ENCODE data around the gene OR10H5.
"Not testable (repeated sequence)": the region's sequence is repeated elsewhere in the genome, so short reads cannot be mapped to it uniquely, and the experiment has no call there.

OR10H5 gene

DNA sequence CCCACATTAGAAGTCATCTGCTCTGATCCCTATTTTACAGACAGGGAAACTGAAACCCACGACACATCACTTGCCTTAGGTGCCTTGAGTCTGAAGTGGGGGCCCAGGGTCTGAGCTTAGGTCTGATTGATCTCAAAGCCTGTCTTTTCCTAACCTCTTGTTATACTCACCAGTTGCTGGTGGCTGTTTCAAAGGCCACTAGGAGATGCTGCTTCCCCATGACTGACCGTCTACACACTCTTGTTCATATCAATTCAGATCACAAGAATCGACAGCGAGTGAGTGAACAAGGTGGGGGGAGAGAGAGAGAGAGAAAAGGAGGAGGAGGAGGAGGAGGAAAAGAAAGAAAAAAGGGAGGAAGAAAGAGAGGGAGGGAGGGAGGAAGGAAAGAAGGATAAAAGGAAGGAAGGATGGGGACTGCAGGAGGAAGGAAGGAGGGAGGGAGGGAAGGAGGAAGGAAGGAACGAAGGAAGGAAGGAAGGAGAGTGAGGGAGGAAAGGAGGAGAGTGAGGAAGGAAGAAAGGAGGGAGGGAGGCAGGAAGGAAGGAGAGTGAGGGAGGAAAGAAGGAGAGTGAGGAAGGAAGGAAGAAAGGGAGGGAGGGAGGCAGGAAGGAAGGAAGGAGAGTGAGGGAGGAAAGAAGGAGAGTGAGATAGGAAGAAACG, 24.7 kb downstream of the OR10H5 start:
- DNase-seq: peak; percentile 20

- no peak for DNase-seq
Observed at GRCh38 chr19:15813916-15814315, 26.5 kb downstream of the OR10H5 start.

- DNase-seq: no peak
Observed at GRCh38 chr19:15815306-15815705, 27.8 kb downstream of the OR10H5 start, which contains the start of gene OR10H1. Gene OR10H1, minus strand, starts transcription at chr19:15815664. Its CDS starts 7,627 bp downstream, at chr19:15808037.

DNA sequence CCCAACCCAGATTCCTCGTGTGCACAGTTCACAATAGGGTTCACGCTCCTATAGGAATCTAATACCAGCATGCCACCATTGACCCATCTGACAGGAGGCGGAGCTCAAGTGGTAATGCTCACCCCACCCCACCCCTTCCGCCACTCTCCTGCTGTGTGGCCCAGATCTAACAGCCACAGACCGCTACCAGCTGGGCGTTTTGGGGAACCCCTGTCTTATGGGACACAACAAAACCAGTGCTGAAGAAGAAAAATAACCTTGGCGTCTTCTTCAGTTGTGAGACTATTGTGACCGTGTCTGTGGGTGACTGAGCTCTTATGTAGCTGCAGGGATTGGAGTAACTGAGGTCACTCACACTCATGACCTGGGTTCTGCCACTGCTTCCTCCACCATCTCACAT, 33.2 kb downstream of the OR10H5 start:
- DNase-seq: no peak

- no peak for DNase-seq
Observed at GRCh38 chr19:15825753-15826152, 38.3 kb downstream of the OR10H5 start.

DNA sequence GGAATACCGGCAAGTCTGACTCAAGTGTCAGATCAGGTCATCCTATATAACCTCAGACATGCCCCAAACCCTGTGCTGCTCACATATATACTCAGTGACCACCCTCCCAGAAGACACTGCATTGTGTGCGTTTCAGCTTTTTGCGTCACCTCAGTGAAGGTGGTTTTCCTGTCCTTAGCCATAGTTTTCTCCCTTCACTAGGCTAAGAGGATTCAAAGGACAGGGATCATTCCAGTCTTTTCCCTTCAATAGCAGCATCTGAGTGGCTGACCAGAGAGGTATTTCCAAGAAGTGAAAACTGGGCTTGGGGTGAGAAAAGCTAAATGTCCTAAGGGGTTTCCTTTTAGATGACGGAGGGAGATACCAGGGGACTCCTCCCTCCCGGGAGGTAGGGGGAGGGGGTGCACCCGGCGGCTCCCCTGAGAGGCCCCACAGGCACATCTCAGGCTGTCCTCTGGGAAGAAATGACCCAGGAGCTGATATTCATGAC, 40.7 kb downstream of the OR10H5 start:
- no peak for DNase-seq

DNA sequence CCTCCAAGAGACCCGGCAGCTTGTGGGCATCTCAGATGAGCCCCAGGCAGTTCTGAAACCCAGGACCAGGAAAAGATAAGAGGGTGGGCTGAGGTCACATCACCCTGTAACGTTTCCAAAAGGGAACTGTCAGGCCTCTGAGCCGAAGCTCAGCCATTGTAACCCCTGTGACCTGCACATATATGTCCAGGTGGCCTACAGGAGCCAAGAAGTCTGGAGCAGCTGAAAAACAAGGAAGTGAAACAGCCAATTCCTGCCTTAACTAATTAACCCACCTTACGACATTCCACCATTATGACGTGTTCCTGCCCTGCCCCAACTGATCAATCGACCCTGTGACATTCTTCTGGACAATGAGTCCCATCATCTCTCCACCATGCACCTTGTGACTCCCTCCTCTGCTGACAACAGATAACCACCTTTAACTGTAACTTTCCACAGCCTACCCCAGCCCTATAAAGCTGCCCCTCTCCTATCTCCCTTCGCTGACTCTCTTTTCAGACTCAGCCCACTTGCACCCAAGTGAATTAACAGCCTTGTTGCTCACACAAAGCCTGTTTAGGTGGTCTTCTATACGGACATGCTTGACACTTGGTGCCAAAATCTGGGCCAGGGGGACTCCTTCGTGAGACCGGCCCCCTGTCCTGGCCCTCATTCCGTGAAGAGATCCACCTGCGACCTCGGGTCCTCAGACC, 41.3 kb downstream of the OR10H5 start:
- not testable (repeated sequence) for DNase-seq

DNA sequence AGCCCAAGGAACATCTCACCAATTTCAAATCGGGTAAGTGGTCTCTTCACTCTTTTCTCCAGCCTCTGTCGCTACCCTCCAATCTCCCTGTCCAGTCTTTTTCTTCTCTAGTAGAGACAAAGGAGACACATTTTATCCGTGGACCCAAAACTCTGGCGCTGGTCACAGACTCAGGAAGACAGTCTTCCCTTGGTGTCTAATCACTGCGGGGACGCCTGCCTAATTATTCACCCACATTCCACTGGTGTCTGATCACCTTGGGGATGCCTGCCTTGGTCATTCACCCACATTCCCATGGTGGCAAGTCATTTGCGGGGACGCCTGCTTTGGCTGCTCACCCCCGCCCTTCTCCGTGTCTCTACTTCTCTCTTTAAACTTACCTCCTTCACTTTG, 41.8 kb downstream of the OR10H5 start:
- no peak for DNase-seq

- DNase-seq: no peak
Observed at GRCh38 chr19:15829786-15830185, 42.3 kb downstream of the OR10H5 start.

- DNase-seq: no peak
Observed at GRCh38 chr19:15831626-15832025, 44.2 kb downstream of the OR10H5 start.

DNA sequence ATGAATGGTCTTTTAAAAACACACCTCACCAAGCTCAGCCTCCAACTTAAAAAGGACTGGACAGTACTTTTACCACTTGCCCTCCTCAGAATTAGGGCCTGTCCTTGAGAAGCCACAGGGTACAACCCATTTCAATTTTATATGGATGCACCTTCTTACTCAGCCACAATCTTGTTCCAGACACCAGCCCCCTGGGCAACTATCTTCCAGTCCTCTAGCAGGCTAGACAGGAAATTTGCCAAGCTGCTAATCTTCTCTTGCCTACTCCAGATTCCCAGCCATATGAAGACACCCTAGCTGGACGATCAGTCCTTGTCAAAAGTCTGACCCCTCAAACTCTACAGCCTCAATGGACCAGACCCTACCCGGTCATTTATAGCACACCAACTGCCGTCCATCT, 46.8 kb downstream of the OR10H5 start:
- not testable (repeated sequence) for DNase-seq

- peak; percentile 16 for DNase-seq
Observed at GRCh38 chr19:15835565-15836329, 48.3 kb downstream of the OR10H5 start.

GRCh38 chr19:15836330-15837220, 49.1 kb downstream of the OR10H5 start:
- DNase-seq: peak; percentile 91

DNA sequence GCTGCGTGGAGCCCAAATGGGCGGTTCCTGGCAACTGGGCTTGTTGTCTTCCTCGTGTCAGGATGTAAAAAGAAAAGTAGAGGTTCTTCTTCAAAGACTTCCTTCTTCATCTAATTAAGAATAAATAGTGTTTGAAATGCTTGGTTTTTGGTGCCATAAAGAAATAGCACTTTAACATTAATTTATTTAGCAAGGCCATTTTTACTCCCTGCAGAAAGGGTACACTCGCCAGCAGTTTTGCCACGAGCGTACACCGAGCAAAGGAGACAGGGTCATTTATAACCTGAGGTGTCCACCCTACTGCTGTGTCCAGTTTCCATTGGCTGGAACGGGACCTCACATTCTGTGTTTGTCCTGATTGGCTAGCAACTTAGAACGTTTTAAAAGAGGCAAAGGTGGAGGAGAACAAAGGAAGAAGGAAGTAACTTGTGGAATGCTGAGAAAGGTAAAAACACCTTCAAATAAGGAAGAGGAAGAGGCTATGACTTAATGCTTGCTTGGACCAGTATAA, 49.8 kb downstream of the OR10H5 start:
- DNase-seq: peak; percentile 74

GRCh38 chr19:15838351-15838750, 50.9 kb downstream of the OR10H5 start:
- DNase-seq: no peak

GRCh38 chr19:15839888-15840287, 52.4 kb downstream of the OR10H5 start:
- DNase-seq: not testable (repeated sequence)

DNA sequence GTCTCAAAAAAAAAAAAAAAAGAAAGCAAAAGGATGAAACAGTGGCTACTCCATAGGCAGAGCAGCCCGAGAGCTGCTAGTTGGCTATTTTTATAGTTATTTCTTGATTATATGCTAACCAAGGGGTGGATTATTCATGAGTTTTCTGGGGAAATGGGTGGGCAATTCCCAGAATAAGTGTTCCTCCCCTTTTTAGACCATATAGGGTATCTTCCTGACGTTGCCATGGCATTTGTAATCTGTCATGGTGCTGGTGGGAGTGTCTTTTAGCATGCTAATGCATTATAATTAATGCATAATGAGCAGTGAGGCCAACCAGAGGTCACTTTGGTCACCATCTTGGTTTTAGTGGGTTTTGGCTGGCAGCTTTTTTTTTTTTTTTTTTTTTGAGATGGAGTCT, 53.4 kb downstream of the OR10H5 start:
- no peak for DNase-seq

GRCh38 chr19:15841875-15842569, 54.6 kb downstream of the OR10H5 start:
- no peak for DNase-seq

GRCh38 chr19:15843203-15843893, 55.9 kb downstream of the OR10H5 start:
- DNase-seq: no peak

DNA sequence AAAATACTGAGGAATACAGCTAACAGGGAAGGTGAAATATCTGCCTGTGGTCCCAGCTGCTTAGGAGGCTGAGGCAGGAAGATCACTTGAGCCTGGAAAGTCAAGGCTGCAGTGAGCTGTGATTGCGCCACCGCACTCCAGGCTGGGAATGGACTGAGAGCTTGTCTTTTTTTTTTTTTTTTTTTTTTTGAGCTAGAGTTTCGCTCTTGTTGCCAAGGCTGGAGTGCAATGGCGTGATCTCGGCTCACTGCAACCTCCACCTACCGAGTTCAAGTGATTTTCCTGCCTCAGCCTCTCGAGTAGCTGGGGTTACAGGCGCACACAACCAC, 56.4 kb downstream of the OR10H5 start:
- DNase-seq: peak; percentile 3

DNA sequence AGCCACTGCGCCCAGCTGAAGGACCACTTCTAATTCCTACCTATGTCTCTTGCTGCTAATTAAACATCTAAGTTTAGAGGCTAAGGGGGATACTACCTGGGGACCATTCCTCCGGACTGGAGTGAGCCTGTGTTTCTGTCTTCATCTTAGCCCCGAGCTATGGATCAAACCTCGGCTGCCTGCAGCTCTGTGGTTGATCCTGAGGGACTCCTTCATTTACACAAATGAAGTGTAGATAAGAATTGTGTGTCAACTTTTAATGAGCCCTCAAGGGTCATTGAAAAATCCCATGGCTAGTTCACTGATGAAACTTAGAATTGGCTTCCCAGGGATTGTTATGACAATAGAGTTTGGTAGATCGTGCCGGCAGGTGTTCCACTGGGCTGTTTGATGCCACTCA, 59.5 kb downstream of the OR10H5 start:
- no peak for DNase-seq

All from DMS153 (cell line).